GM18499 (cell line): ENCODE data around the gene ATP1B1.
A peak's percentile ranks its signal among the peaks of the same experiment; 100 is the strongest.
"Not testable (repeated sequence)": the region's sequence is repeated elsewhere in the genome, so short reads cannot be mapped to it uniquely, and the experiment has no call there.

ENCODE experiments used
- ATAC-seq: cut with Tn5 transposase; IDR thresholded peaks from one replicate; pipeline ENCODE4 v1.9.1; 2021; ENCODE audit warnings: moderate number of reproducible peaks; ENCODE audit not compliant: insufficient read depth, unreplicated experiment

ATP1B1 gene

GRCh38 chr1:169112241-169112640 lies 5.8 kb downstream of the ATP1B1 start:
- ATAC-seq: no peak

- no peak for ATAC-seq
Measured at GRCh38 chr1:169113613-169114119, 7.2 kb downstream of the ATP1B1 start.

- ATAC-seq: peak; percentile 49
Measured at GRCh38 chr1:169115891-169116585, 9.5 kb downstream of the ATP1B1 start.

- ATAC-seq: no peak
Measured at GRCh38 chr1:169117014-169117413, 10.5 kb downstream of the ATP1B1 start.

- ATAC-seq: no peak
Measured at GRCh38 chr1:169117599-169117998, 11.1 kb downstream of the ATP1B1 start.

- ATAC-seq: no peak
Measured at GRCh38 chr1:169118227-169118626, 11.7 kb downstream of the ATP1B1 start.

GRCh38 chr1:169119405-169119804 lies 12.9 kb downstream of the ATP1B1 start:
- ATAC-seq: no peak

GRCh38 chr1:169120066-169120465 lies 13.6 kb downstream of the ATP1B1 start:
- ATAC-seq: no peak

GRCh38 chr1:169121146-169121923 lies 14.8 kb downstream of the ATP1B1 start:
- no peak for ATAC-seq

- peak; percentile 48 for ATAC-seq
Measured at GRCh38 chr1:169122976-169123375, 16.5 kb downstream of the ATP1B1 start.

- ATAC-seq: no peak
Measured at GRCh38 chr1:169124459-169124858, 18.0 kb downstream of the ATP1B1 start.

- not testable (repeated sequence) for ATAC-seq
Measured at GRCh38 chr1:169125597-169125996, 19.1 kb downstream of the ATP1B1 start.

GRCh38 chr1:169126335-169126734 lies 19.8 kb downstream of the ATP1B1 start:
- ATAC-seq: no peak

GRCh38 chr1:169127305-169127704 lies 20.8 kb downstream of the ATP1B1 start:
- ATAC-seq: no peak

GRCh38 chr1:169128562-169128961 lies 22.1 kb downstream of the ATP1B1 start:
- no peak for ATAC-seq

GRCh38 chr1:169129109-169129784 lies 22.8 kb downstream of the ATP1B1 start:
- ATAC-seq: no peak

GRCh38 chr1:169130683-169131082 lies 24.2 kb downstream of the ATP1B1 start:
- no peak for ATAC-seq

- no peak for ATAC-seq
Measured at GRCh38 chr1:169132512-169133227, 26.2 kb downstream of the ATP1B1 start.

- ATAC-seq: no peak
Measured at GRCh38 chr1:169133228-169133576, 26.7 kb downstream of the ATP1B1 start.

GRCh38 chr1:169133801-169134502 lies 27.5 kb downstream of the ATP1B1 start:
- no peak for ATAC-seq
